Stimulated activated naive CD4-positive, alpha-beta T cell (primary cell): ENCODE data around the gene ITIH3.

Experiments used
- DNase-seq, 6 experiments: peaks; one replicate each; lab custom pipeline; 2025; lab: John Stamatoyannopoulos, UW

Gene ITIH3

GRCh38 chr3:52829482-52829881 lies 34.9 kb downstream of the ITIH3 start:
- no peak for DNase-seq

- DNase-seq: no peak
Measured at GRCh38 chr3:52829906-52830463, 35.4 kb downstream of the ITIH3 start.

- DNase-seq: no peak
Measured at GRCh38 chr3:52830535-52831258, 36.1 kb downstream of the ITIH3 start, which contains the start of gene ITIH4. Gene ITIH4, minus strand, starts transcription at chr3:52830672. Its CDS starts 30 bp downstream, at chr3:52830642.

GRCh38 chr3:52831500-52832301 lies 37.1 kb downstream of the ITIH3 start:
- DNase-seq: no peak

- DNase-seq: no peak
Measured at GRCh38 chr3:52833202-52833601, 38.6 kb downstream of the ITIH3 start.

GRCh38 chr3:52834871-52835501 lies 40.4 kb downstream of the ITIH3 start, which contains the start of gene MUSTN1:
Gene MUSTN1, minus strand, starts transcription at chr3:52835019. Its CDS starts 71 bp downstream, at chr3:52834948.
- DNase-seq: no peak

- no peak for DNase-seq
Measured at GRCh38 chr3:52835766-52836470, 41.3 kb downstream of the ITIH3 start.

GRCh38 chr3:52836471-52836845 lies 41.9 kb downstream of the ITIH3 start:
- no peak for DNase-seq

- DNase-seq: no peak
Measured at GRCh38 chr3:52836986-52837385, 42.4 kb downstream of the ITIH3 start.

GRCh38 chr3:52838561-52839267 lies 44.1 kb downstream of the ITIH3 start:
- DNase-seq: no peak

- no peak for DNase-seq
Measured at GRCh38 chr3:52839268-52839575, 44.6 kb downstream of the ITIH3 start.

GRCh38 chr3:52839892-52840545 lies 45.4 kb downstream of the ITIH3 start:
- DNase-seq: no peak

GRCh38 chr3:52841211-52841980 lies 46.8 kb downstream of the ITIH3 start:
- DNase-seq: no peak

GRCh38 chr3:52841981-52842340 lies 47.4 kb downstream of the ITIH3 start:
- no peak for DNase-seq

GRCh38 chr3:52842424-52842823 lies 47.8 kb downstream of the ITIH3 start:
- no peak for DNase-seq

- no peak for DNase-seq
Measured at GRCh38 chr3:52843108-52843865, 48.7 kb downstream of the ITIH3 start.

- DNase-seq: no peak
Measured at GRCh38 chr3:52843881-52844280, 49.3 kb downstream of the ITIH3 start.

- DNase-seq: no peak
Measured at GRCh38 chr3:52844290-52844975, 49.8 kb downstream of the ITIH3 start.

GRCh38 chr3:52845157-52845556 lies 50.6 kb downstream of the ITIH3 start:
- no peak for DNase-seq
